ENCODE measurements around the gene FAM180A. TPM values are rescaled to one million over a fixed set of nuclear protein-coding genes. Genes with fewer than 3 reads are reported as not detected.

The FAM180A gene
- polyA plus RNA-seq, 1 of the 3 experiments (the other 2 are of a cell fraction), result 0.08 TPM

GRCh38 chr7:135795846-135796570 is 47.4 kb upstream of the FAM180A start:
- TF ChIP-seq POLR2AphosphoS5 (IDR thresholded peaks at IDR 0.05; ENCODE audit: low read depth, low read length) (no peak), CHD2 (IDR thresholded peaks at IDR 0.05; ENCODE audit: low read length, partially characterized antibody) (no peak), FOXM1 (IDR thresholded peaks at IDR 0.05; ENCODE audit: low read depth) (no peak)
- TF ChIP-seq, protein P1, sequence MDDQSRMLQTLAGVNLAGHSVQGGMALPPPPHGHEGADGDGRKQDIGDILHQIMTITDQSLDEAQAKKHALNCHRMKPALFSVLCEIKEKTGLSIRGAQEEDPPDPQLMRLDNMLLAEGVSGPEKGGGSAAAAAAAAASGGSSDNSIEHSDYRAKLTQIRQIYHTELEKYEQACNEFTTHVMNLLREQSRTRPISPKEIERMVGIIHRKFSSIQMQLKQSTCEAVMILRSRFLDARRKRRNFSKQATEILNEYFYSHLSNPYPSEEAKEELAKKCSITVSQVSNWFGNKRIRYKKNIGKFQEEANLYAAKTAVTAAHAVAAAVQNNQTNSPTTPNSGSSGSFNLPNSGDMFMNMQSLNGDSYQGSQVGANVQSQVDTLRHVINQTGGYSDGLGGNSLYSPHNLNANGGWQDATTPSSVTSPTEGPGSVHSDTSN (IDR thresholded peaks at IDR 0.05), result no peak
- Histone ChIP-seq H4K20me1 (ENCODE audit: insufficient read depth) (no peaks in the 10 kb centered on the region), H2AFZ (ENCODE audit: low read depth) (no peak overlapping the region), H3K9me3 (no peaks in the 10 kb centered on the region), H3K79me2 (ENCODE audit: insufficient read depth) (no peaks in the 10 kb centered on the region), H3K27ac (ENCODE audit: low read depth in 2 of 2, low read length in 1 of 2) (no peak overlapping the region), H3K4me2 (no peak overlapping the region), H3K36me3 (replicated peaks in 1 of 2; ENCODE audit: control insufficient read depth in 1 of 2, insufficient read depth in 2 of 2, low read length in 1 of 2) (no peaks in the 10 kb centered on the region), H3F3A (replicated peaks; ENCODE audit: insufficient read depth) (no peaks in the 10 kb centered on the region), H3K9ac (no peak overlapping the region), H3K27me3 (ENCODE audit: insufficient read depth) (no peaks in the 10 kb centered on the region), H3K4me1 (ENCODE audit: control insufficient read depth in 1 of 2, insufficient read depth in 2 of 2, low read depth in 1 of 2, low read length in 1 of 2) (no peaks in the 10 kb centered on the region; a peak in 1 of 4 replicates), H3K4me3 (ENCODE audit: low read depth in 2 of 2, low read length in 1 of 2) (no peak overlapping the region), H3K9me2 (no peaks in the 10 kb centered on the region)
- no peak for DNase-seq
- WGBS (ENCODE audit: low lambda C conversion rate), result 83% methylated on average over 2 of the region's 2 CpGs
- POLR2A ChIA-PET, result no interaction called here
- CTCF ChIA-PET, result interaction anchor here (6.0 to 7.3 kb wide), 2 partner anchors 124 to 214 kb away, joined by 43 read pairs; no protein-coding TSS in a partner anchor

GRCh38 chr7:135793841-135794240 is 45.2 kb upstream of the FAM180A start:
- Histone ChIP-seq H3K4me1 (ENCODE audit: control insufficient read depth in 1 of 2, insufficient read depth in 2 of 2, low read depth in 1 of 2, low read length in 1 of 2) (no peaks in the 10 kb centered on the region), H3K27ac (ENCODE audit: low read depth in 2 of 2, low read length in 1 of 2) (no peak overlapping the region), H3K9me2 (no peaks in the 10 kb centered on the region), H3K79me2 (ENCODE audit: insufficient read depth) (no peaks in the 10 kb centered on the region), H3F3A (replicated peaks; ENCODE audit: insufficient read depth) (no peaks in the 10 kb centered on the region), H2AFZ (ENCODE audit: low read depth) (no peak overlapping the region), H3K9me3 (no peaks in the 10 kb centered on the region), H3K36me3 (replicated peaks in 1 of 2; ENCODE audit: control insufficient read depth in 1 of 2, insufficient read depth in 2 of 2, low read length in 1 of 2) (no peaks in the 10 kb centered on the region), H3K4me3 (ENCODE audit: low read depth in 2 of 2, low read length in 1 of 2) (no peak overlapping the region), H3K9ac (no peak overlapping the region), H3K27me3 (ENCODE audit: insufficient read depth) (no peaks in the 10 kb centered on the region), H4K20me1 (ENCODE audit: insufficient read depth) (no peaks in the 10 kb centered on the region), H3K4me2 (no peak overlapping the region)
- POLR2A ChIA-PET, result no interaction called here
- DNase-seq, result no peak
- WGBS (ENCODE audit: low lambda C conversion rate), result 47% methylated on average over 2 of the region's 2 CpGs
- CTCF ChIA-PET, result interaction anchor here (0.6 to 6.0 kb wide), 3 partner anchors 11 to 247 kb away, joined by 3 to 43 read pairs (median 4); no protein-coding TSS in a partner anchor
- no peak for TF ChIP-seq REST (IDR thresholded peaks at IDR 0.05; ENCODE audit: low read depth, low read length)
- TF ChIP-seq USF1 (IDR thresholded peaks at IDR 0.05; ENCODE audit: borderline replicate concordance, low read depth), result peak; percentile 30; the same call in 1 of the 2 replicates
